Daoy (cell line): ENCODE results near the gene KDM4E. TPM values are rescaled to one million over a fixed set of nuclear protein-coding genes. Genes with fewer than 3 reads are reported as not detected.
"Not testable (repeated sequence)": the region's sequence is repeated elsewhere in the genome, so short reads cannot be mapped to it uniquely, and the experiment has no call there.

Source experiments
- DNase-seq: peaks from one replicate; pipeline ENCODE4 v3.0.0-alpha.2; 2015; ENCODE audit warnings: low read depth
- total RNA-seq: library from RNA; depleted of rRNA; stranded (reverse); fragments of >200 nt; shearing (Covaris generic); gene quantifications from 2 replicates; pipeline ENCODE4 v1.2.3, GENCODE V29; 2014; rRNA removed

The KDM4E gene
- total RNA-seq, result not detected in 2 replicates

- no peak for DNase-seq
Observed at GRCh38 chr11:95024958-95025357, at the start of gene KDM4E. Gene KDM4E (plus strand): TSS chr11:95025258. CDS start chr11:95025558, 300 bp downstream.

GRCh38 chr11:94975599-94975998 lies 49.5 kb upstream of the KDM4E start:
- DNase-seq, result no peak

GRCh38 chr11:94987378-94987777 lies 37.7 kb upstream of the KDM4E start:
- DNase-seq, result no peak

- DNase-seq, result no peak
Observed at GRCh38 chr11:94988748-94989147, 36.3 kb upstream of the KDM4E start.

- no peak for DNase-seq
Observed at GRCh38 chr11:94993400-94993943, 31.6 kb upstream of the KDM4E start.

GRCh38 chr11:94997437-94997836 lies 27.6 kb upstream of the KDM4E start:
- no peak for DNase-seq

GRCh38 chr11:94998285-94998684 lies 26.8 kb upstream of the KDM4E start:
- no peak for DNase-seq

GRCh38 chr11:95003716-95004115 lies 21.3 kb upstream of the KDM4E start:
- DNase-seq, result no peak

GRCh38 chr11:95005642-95006041 lies 19.4 kb upstream of the KDM4E start:
- DNase-seq, result no peak

GRCh38 chr11:95011376-95011775 lies 13.7 kb upstream of the KDM4E start:
- no peak for DNase-seq

- no peak for DNase-seq
Observed at GRCh38 chr11:95014184-95014821, 10.8 kb upstream of the KDM4E start.

GRCh38 chr11:95016139-95016538 lies 8.9 kb upstream of the KDM4E start:
- DNase-seq, result no peak

GRCh38 chr11:95021468-95021867 lies 3.6 kb upstream of the KDM4E start:
- DNase-seq, result not testable (repeated sequence)

GRCh38 chr11:95025594-95025993 lies 536 bp downstream of the KDM4E start:
- DNase-seq, result not testable (repeated sequence)

GRCh38 chr11:95028357-95028756 lies 3.3 kb downstream of the KDM4E start:
- no peak for DNase-seq

- DNase-seq, result no peak
Observed at GRCh38 chr11:95033051-95033450, 8.0 kb downstream of the KDM4E start.

- no peak for DNase-seq
Observed at GRCh38 chr11:95035316-95035715, 10.3 kb downstream of the KDM4E start.

- not testable (repeated sequence) for DNase-seq
Observed at GRCh38 chr11:95037356-95038035, 12.4 kb downstream of the KDM4E start.

- DNase-seq, result no peak
Observed at GRCh38 chr11:95042239-95042638, 17.2 kb downstream of the KDM4E start.

- DNase-seq, result no peak
Observed at GRCh38 chr11:95042906-95043305, 17.8 kb downstream of the KDM4E start.

- DNase-seq, result no peak
Observed at GRCh38 chr11:95044010-95044409, 19.0 kb downstream of the KDM4E start.

- no peak for DNase-seq
Observed at GRCh38 chr11:95045812-95046211, 20.8 kb downstream of the KDM4E start.

GRCh38 chr11:95049122-95049521 lies 24.1 kb downstream of the KDM4E start, which contains the start of gene KDM4F:
Gene KDM4F (plus strand): TSS chr11:95049422.
- not testable (repeated sequence) for DNase-seq
